Measurements from ENCODE around the gene TNFRSF14.
"Not testable (repeated sequence)": the region's sequence is repeated elsewhere in the genome, so short reads cannot be mapped to it uniquely, and the experiment has no call there.

The TNFRSF14 gene

GRCh38 chr1:2553076-2553475, 3.1 kb upstream of the TNFRSF14 start:
- not testable (repeated sequence) for DNase-seq (ENCODE audit: low read depth in 2 of 2)

GRCh38 chr1:2553871-2554620, 2.1 kb upstream of the TNFRSF14 start:
- no peak for DNase-seq (ENCODE audit: low read depth in 2 of 2)

- peak in 1 of 2 donors; percentile 22 for DNase-seq (ENCODE audit: low read depth in 2 of 2)
These were observed 1.4 kb upstream of the TNFRSF14 start for GRCh38 chr1:2554621-2555387.

- DNase-seq (ENCODE audit: low read depth in 2 of 2), result peak; percentile 34 to 42
These were observed 416 bp upstream of the TNFRSF14 start for GRCh38 chr1:2555634-2556276.

- peak in 1 of 2 donors; percentile 9 for DNase-seq (ENCODE audit: low read depth in 2 of 2)
These were observed 709 bp downstream of the TNFRSF14 start for GRCh38 chr1:2556678-2557481.

- DNase-seq (ENCODE audit: low read depth in 2 of 2), result no peak
These were observed 1.6 kb downstream of the TNFRSF14 start for GRCh38 chr1:2557482-2558400.

GRCh38 chr1:2558420-2558819, 2.2 kb downstream of the TNFRSF14 start:
- no peak for DNase-seq (ENCODE audit: low read depth in 2 of 2)

GRCh38 chr1:2558861-2559260, 2.7 kb downstream of the TNFRSF14 start:
- no peak for DNase-seq (ENCODE audit: low read depth in 2 of 2)

GRCh38 chr1:2559509-2560298, 3.5 kb downstream of the TNFRSF14 start:
- DNase-seq (ENCODE audit: low read depth in 2 of 2), result no peak

- DNase-seq (ENCODE audit: low read depth in 2 of 2), result no peak
These were observed 4.3 kb downstream of the TNFRSF14 start for GRCh38 chr1:2560299-2561073.

GRCh38 chr1:2561446-2561845, 5.3 kb downstream of the TNFRSF14 start:
- DNase-seq (ENCODE audit: low read depth in 2 of 2), result no peak

- no peak for DNase-seq (ENCODE audit: low read depth in 2 of 2)
These were observed 6.0 kb downstream of the TNFRSF14 start for GRCh38 chr1:2561898-2562895.

- no peak for DNase-seq (ENCODE audit: low read depth in 2 of 2)
These were observed 7.0 kb downstream of the TNFRSF14 start for GRCh38 chr1:2563205-2563604.

GRCh38 chr1:2564006-2564814, 8.0 kb downstream of the TNFRSF14 start:
- DNase-seq (ENCODE audit: low read depth in 2 of 2), result no peak

- no peak for DNase-seq (ENCODE audit: low read depth in 2 of 2)
These were observed 8.7 kb downstream of the TNFRSF14 start for GRCh38 chr1:2564815-2565374.

Measured in stimulated activated CD8-positive, alpha-beta memory T cell treated with anti-CD3 and anti-CD28 coated beads, Interleukin-2, amount 100 ng/mL, for 1 hour (primary cell).